K562 (cell line): Measurements from ENCODE around the gene EIF4G1. TPM values are rescaled to one million over a fixed set of nuclear protein-coding genes. Genes with fewer than 3 reads are reported as not detected.

Source experiments
- CC2D1A ChIP-seq: fragments of 450-650 bp; IDR thresholded peaks from 2 replicates; pipeline ENCODE4 v1.6.1; 2017; ENCODE audit warnings: mild to moderate bottlenecking
- CREB5 ChIP-seq: fragments of 250-450 bp; sonication (Bioruptor Pico); IDR thresholded peaks from 2 replicates; pipeline ENCODE4 v1.5.0; 2020; ENCODE audit warnings: mild to moderate bottlenecking
- CREBBP ChIP-seq: IDR thresholded peaks from one replicate; pipeline ENCODE4 v1.6.1; 2012; ENCODE audit warnings: low read depth, mild to moderate bottlenecking, control low read depth, inconsistent platforms, low read length
- CTCFL ChIP-seq: IDR thresholded peaks from 2 replicates; pipeline ENCODE4 v1.6.1; 2011; ENCODE audit warnings: borderline replicate concordance, low read depth, mild to moderate bottlenecking, moderate library complexity, low read length; ENCODE audit not compliant: insufficient read depth, poor library complexity, severe bottlenecking
- FUS ChIP-seq: fragments of 200-400 bp; formaldehyde crosslinking; optimal IDR thresholded peaks from 2 replicates; pipeline ENCODE3; 2017; ENCODE audit warnings: low read depth, low read length
- GTF2B ChIP-seq: IDR thresholded peaks from 2 replicates; pipeline ENCODE4 v1.6.1; 2011; ENCODE audit not compliant: insufficient read length; ENCODE audit errors: extremely low read depth
- KLF13 ChIP-seq: fragments of 450-650 bp; IDR thresholded peaks from 2 replicates; pipeline ENCODE4 v1.6.1; 2016; ENCODE audit warnings: missing genetic modification characterization, low read depth, mild to moderate bottlenecking, missing compliant biosample characterization, moderate library complexity, borderline replicate concordance
- MCM7 ChIP-seq, 2 experiments: fragments of 450-650 bp; IDR thresholded peaks; 2 replicates each; pipeline ENCODE4 v1.6.1; 2016 to 2018
- MITF ChIP-seq: IDR thresholded peaks from 2 replicates; pipeline ENCODE4 v1.6.1; 2014; ENCODE audit warnings: antibody characterized with exemption
- NCOR1 ChIP-seq: fragments of 450-650 bp; IDR thresholded peaks from 2 replicates; pipeline ENCODE4 v1.6.1; 2016; ENCODE audit warnings: mild to moderate bottlenecking, moderate library complexity
- NR3C1 ChIP-seq: sonication (generic); formaldehyde crosslinking; IDR thresholded peaks from 2 replicates; pipeline ENCODE4 v1.8.1; 2022; ENCODE audit warnings: missing genetic modification reagents
- RFX1 ChIP-seq: fragments of 450-650 bp; IDR thresholded peaks from 2 replicates; pipeline ENCODE4 v1.6.1; 2016; ENCODE audit warnings: mild to moderate bottlenecking, moderate library complexity
- SLC30A9 ChIP-seq: fragments of 250-450 bp; sonication (Bioruptor Pico); IDR thresholded peaks from 2 replicates; pipeline ENCODE4 v1.8.0; 2022; ENCODE audit warnings: mild to moderate bottlenecking, moderate library complexity
- STAG1 ChIP-seq: sonication (generic); formaldehyde crosslinking; IDR thresholded peaks from 2 replicates; pipeline ENCODE4 v1.5.0; 2020; ENCODE audit warnings: missing genetic modification reagents, borderline replicate concordance
- TAL1 ChIP-seq: fragments of 450-650 bp; IDR thresholded peaks from 2 replicates; pipeline ENCODE4 v1.6.1; 2016; ENCODE audit warnings: mild to moderate bottlenecking
- TCF7 ChIP-seq: sonication (generic); IDR thresholded peaks from 2 replicates; pipeline ENCODE4 v1.6.1; 2016; ENCODE audit warnings: antibody characterized with exemption, borderline replicate concordance
- USF1 ChIP-seq: sonication (generic); formaldehyde crosslinking; IDR thresholded peaks from 2 replicates; pipeline ENCODE4 v1.9.0; 2022; ENCODE audit warnings: mild to moderate bottlenecking, missing genetic modification reagents
- WHSC1 ChIP-seq: IDR thresholded peaks from one replicate; pipeline ENCODE4 v1.6.1; 2012; ENCODE audit warnings: low read length, control low read depth, inconsistent platforms
- ZBTB17 ChIP-seq: fragments of 450-650 bp; formaldehyde crosslinking; IDR thresholded peaks from 2 replicates; pipeline ENCODE4 v1.4.0; 2020; ENCODE audit warnings: mild to moderate bottlenecking
- ZC3H11A ChIP-seq: IDR thresholded peaks from 2 replicates; pipeline ENCODE4 v1.6.1; 2012; ENCODE audit warnings: low read depth, low read length, improper control_type of control experiment
- ZNF146 ChIP-seq: IDR thresholded peaks from one replicate; pipeline ENCODE4 v1.6.1; 2018; ENCODE audit warnings: missing compliant biosample characterization; ENCODE audit not compliant: unreplicated experiment
- ZNF197 ChIP-seq: fragments of 200-800 bp; sonication (Bioruptor generic); IDR thresholded peaks from 2 replicates; pipeline ENCODE4 v1.6.1; 2016; ENCODE audit warnings: low read depth, missing genetic modification characterization, missing compliant biosample characterization
- ZNF561 ChIP-seq: fragments of 450-650 bp; formaldehyde crosslinking; conservative IDR thresholded peaks from 2 replicates; pipeline ENCODE4 v1.4.0; 2020; ENCODE audit warnings: mild to moderate bottlenecking, moderate library complexity
- ZNF586 ChIP-seq: fragments of 450-650 bp; formaldehyde crosslinking; conservative IDR thresholded peaks from 2 replicates; pipeline ENCODE4 v1.4.0; 2020; ENCODE audit warnings: mild to moderate bottlenecking, moderate library complexity
- polyA plus RNA-seq, 8 experiments: library from polyadenylated mRNA; depleted of rRNA in 4 of 8; stranded (reverse) in 5 of 8; unstranded in 3 of 8; fragments of >200 nt; fragmentation: Nextera tagmentation in 2 of 8; fragmentation: Illumina TruSeq in 1 of 8; extraction: Ambion mirVana in 2 of 8; extraction: Trizol in 1 of 8; gene quantifications; 2 replicates each; pipeline versions ENCODE4 v1.2.1 to v1.2.3, GENCODE V29; 2011 to 2014; ENCODE audit warnings: inconsistent platforms in 1 of 8, missing spikeins in 1 of 8
- total RNA-seq, 7 experiments: library from RNA; depleted of rRNA in 6 of 7; stranded (reverse); fragments of >200 nt in 6 of 7; fragmentation: Illumina TruSeq in 2 of 7; extraction: Trizol in 2 of 7; gene quantifications; 2 replicates each; pipeline versions ENCODE4 v1.2.1 to v1.2.3, GENCODE V29; 2011 to 2021; ENCODE audit warnings: low replicate concordance in 1 of 7

EIF4G1 gene
- total and polyA plus RNA-seq, 9 of the 15 experiments (the other 6 are each of a cell fraction or from before 2014, with no cell fraction given): 4.6 to 505 (median 155) TPM

- no peak for TF ChIP-seq CTCFL
- no peak for TF ChIP-seq ZNF197 (CRISPR knock-in tag)
- TF ChIP-seq MCM7 (IDR thresholded peaks at IDR 0.05): no peak
- TF ChIP-seq TAL1: no peak
- TF ChIP-seq SLC30A9 (CRISPR knock-in tag): no peak
- TF ChIP-seq MITF: no peak
- TF ChIP-seq CC2D1A: peak; percentile 70; the same call in 1 of the 2 replicates
- no peak for TF ChIP-seq CREB5
- TF ChIP-seq KLF13: no peak
- TF ChIP-seq GTF2B: no peak
- no peak for TF ChIP-seq RFX1
- TF ChIP-seq ZNF586 (CRISPR knock-in tag): no peak
- no peak for TF ChIP-seq ZBTB17
- no peak for TF ChIP-seq TCF7
- TF ChIP-seq STAG1: peak; percentile 85; the same call in 1 of the 2 replicates
- no peak for TF ChIP-seq ZNF561 (CRISPR knock-in tag)
- TF ChIP-seq ZC3H11A: no peak
- TF ChIP-seq NCOR1: no peak
- no peak for TF ChIP-seq WHSC1
- TF ChIP-seq NR3C1 (CRISPR knock-in tag): no peak
- 0 out of 2 replicates have a peak, but pooled peaks have one; percentile 15 for TF ChIP-seq USF1 (CRISPR knock-in tag)
- TF ChIP-seq FUS: no peak
- no peak for TF ChIP-seq CREBBP
- TF ChIP-seq ZNF146 (CRISPR knock-in tag): no peak
Measured at GRCh38 chr3:184371570-184372018, 57.2 kb downstream of the EIF4G1 start (continued).
